GM18861 (cell line): ENCODE results near the gene UBASH3B.

ENCODE experiments used
- ATAC-seq: cut with Tn5 transposase; IDR thresholded peaks from one replicate; pipeline ENCODE4 v1.9.1; 2021; ENCODE audit not compliant: unreplicated experiment

UBASH3B gene

DNA sequence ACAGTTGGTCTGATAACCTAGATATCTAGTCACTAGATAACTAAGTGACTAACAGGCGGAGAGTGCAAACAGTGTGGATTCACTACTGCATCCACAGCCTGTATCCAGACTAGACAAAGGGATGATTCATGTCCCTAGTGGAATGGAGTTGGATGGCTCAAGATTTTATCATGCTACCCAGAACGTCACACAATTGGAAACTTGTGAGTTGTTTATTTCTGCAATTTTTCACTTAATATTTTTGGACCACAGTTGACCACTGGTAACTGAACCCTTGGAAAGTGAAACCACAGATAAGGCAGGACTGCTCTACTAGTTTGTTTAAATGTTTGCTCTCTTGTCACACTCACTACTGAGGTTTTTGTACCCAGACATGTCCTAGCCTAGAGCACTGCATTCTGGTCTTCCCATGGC, 76.0 kb downstream of the UBASH3B start:
- no peak for ATAC-seq

DNA sequence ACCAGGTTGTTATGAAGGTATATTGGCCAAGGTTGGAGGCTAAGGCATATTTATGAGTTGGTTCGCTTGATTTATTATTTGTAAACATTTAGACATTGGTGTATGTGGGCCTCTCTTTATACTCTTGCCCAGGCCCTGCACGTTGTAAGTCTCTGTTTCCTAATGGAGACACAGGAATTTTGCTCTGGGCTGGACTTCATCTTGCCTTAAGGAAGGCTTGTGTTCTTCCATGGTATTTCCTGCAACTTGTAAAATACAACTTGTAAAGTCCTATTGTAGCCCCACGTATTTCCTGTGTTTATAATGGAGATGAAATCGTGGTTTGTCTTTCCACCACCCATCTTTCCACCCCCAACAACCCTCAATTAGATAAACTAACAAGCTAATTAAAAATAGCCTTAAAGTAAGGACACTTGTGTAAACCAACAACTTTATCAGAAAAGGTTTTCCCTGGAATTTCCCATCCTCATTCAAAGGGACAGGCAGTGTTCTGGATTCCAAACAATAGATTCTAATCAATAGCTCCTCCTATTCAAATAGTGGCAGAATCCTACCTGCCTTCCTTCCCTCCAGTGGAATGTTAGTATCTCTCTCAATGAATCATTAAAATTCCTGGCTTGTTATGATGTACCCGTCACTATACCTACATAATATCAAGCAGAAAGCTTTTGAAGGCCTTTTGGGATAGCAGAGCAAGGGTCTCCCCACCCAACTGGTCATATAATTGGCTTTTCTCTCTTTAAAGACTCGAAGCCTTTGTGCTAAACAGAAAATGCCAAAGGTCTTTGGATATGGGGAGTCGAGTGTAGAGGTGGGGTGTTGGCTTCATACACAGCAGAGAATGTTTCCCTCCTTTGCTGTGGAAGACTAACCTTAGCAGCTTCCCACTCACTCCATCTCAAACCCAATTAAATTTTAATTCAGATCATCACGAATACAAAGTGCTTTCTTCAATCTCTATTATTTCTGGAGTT, 77.1 kb downstream of the UBASH3B start:
- ATAC-seq, result no peak

DNA sequence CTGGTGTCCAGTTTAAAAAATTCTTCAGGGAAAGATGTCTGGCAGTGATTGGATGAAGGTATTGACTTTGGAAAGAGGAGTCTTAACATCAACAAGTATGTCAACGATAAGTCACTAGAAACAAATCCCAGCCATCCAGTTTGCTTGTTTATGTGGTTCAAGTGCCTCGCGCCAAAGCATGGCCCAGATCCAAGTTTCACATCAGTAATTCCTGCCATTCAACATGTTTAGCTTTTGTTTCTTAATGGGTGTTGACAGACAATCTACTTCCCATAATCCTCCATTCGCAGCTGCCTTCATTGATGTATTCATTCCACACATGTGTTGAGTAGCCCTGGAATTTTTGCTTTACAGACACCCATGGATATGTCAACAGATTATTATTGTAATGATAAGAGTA, 77.8 kb downstream of the UBASH3B start:
- ATAC-seq, result no peak

- ATAC-seq, result no peak
Measured at GRCh38 chr11:122734848-122735496, 79.5 kb downstream of the UBASH3B start.

- ATAC-seq, result no peak
Measured at GRCh38 chr11:122737951-122738693, 82.6 kb downstream of the UBASH3B start.

- ATAC-seq, result no peak
Measured at GRCh38 chr11:122741613-122742300, 86.2 kb downstream of the UBASH3B start.

GRCh38 chr11:122742301-122743018, 86.9 kb downstream of the UBASH3B start:
- no peak for ATAC-seq

- ATAC-seq, result no peak
Measured at GRCh38 chr11:122743097-122743741, 87.7 kb downstream of the UBASH3B start.

- ATAC-seq, result no peak
Measured at GRCh38 chr11:122743949-122744348, 88.4 kb downstream of the UBASH3B start.

GRCh38 chr11:122744357-122744756, 88.8 kb downstream of the UBASH3B start:
- no peak for ATAC-seq

DNA sequence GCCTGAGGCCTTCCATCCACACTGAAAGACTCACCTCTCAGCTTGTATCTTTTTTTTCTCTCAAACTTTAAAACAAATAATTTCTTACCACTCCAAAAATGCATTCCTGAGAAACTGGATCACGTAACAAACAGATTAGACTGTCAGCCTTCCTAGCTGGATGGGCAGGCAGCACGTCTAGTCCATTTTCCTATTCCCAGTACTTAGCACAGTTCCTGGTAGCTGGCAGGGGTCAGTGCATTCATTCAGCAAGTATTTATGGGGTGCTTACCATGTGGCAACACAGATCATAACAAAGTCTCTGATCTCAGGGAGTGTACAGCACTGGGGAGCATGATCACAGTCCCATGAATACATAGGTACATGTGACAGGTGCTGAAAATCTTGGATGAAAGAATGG, 89.6 kb downstream of the UBASH3B start:
- no peak for ATAC-seq

DNA sequence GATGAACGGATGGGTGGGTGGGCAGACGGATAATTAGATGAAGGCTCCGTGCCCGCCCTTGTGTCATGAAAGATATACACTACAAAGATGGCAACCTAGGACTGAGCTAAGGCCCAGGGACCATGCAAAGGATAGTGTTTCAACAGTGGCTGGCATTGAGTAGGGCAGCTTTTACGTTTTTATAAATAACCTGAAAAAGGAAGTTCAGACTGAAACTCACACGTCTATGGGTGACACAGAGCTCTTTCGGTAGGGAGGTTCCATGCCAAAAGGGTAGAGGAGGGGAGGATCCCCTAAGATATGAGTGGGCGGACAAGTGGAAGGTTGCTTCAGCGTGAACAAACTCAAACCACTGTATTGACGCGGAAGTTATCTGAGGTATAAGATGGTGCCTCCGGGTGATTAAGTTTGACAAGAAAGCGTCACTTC, 90.5 kb downstream of the UBASH3B start:
- ATAC-seq, result peak; percentile 72

DNA sequence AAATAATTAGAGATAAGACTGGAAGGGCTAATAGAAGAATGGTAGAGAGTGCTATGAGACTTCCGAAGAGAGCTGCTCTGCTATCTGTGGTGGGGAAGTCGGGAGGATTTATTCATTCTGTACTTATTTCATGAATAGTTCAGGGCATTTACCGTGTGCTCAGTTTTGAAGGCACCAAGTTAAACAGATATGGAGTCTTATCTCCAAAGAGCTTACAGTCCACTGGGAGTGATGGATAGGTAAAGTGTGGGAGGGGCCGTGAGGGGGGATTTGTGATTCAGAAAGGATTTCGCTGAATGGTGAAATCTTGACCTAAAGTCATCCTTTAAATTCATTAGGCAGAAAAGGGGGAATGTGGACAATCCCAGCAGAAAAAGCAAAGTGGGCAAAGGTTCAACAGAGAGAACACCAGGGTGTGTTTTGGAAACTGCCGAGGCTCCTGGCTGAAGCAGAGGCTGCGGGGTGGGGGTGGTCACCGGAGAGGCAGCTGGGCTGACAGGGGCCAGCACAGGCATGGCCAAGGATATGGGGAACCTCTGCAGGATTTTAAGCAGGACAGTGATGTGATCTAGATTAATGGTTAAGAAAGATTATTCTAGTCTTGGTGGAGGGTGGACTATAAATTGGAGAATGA, 91.2 kb downstream of the UBASH3B start:
- no peak for ATAC-seq

DNA sequence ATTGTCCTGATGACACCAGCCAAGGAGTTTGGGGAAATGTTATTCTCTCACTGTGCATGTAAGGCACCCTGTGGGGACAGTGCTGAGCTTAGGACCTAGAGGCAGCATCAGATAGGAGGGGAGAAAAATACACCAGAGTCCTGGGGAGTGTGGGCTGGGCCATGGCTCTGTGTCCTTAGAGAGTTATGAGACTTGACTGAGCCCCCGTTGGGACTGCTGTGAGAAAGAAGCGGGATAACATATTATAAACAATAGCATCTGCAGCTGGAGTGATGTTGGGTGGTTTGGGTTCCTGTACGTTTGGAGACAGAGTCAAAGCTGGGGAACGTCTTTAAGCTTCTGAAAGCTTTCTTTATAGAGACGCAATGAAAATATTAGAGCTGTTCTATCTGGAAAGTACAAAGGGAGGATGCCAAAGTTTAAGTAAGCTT, 91.8 kb downstream of the UBASH3B start:
- no peak for ATAC-seq

DNA sequence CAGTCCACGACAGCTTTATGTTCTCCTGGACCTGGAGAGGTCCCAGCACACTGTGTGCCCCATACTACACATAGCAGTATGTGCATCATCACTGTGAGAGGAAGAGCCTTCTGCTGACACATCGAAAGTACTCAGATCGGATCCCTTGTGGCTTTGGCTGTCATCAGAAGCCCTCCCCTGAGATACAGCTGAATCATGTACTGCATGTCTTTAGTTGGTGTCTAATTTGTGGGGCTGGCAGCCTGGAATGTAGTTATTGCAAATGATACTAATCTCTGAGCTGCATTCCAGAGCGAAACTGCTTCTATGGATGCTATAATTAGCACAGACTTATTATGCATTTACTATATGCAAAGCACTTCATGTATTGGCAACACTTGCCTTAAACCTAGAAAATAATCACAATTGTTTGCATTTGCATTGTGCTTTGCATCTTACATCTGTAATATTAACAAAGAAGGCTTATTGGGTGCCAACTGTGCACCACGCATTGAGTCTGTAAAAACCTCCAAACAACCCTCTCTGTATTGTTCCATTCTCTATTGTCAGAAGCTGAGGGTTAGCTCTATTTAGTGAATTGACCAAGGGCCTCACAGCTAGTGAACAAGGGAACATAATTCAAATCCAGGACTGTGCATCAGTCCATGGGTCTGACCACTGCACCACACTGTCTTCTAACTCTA, 93.6 kb downstream of the UBASH3B start:
- ATAC-seq, result peak; percentile 84

- ATAC-seq, result no peak
Measured at GRCh38 chr11:122750049-122750448, 94.5 kb downstream of the UBASH3B start.

GRCh38 chr11:122751292-122752070, 96.0 kb downstream of the UBASH3B start:
- ATAC-seq, result no peak

- ATAC-seq, result no peak
Measured at GRCh38 chr11:122754028-122754427, 98.5 kb downstream of the UBASH3B start.
